NCI-H1930 (cell line): ENCODE data around the gene LBX2.
"Not testable (repeated sequence)": the region's sequence is repeated elsewhere in the genome, so short reads cannot be mapped to it uniquely, and the experiment has no call there.

Source experiments
- DNase-seq, 2 experiments: peaks; one replicate each; lab custom pipeline; 2025; lab: John Stamatoyannopoulos, UW

The LBX2 gene

GRCh38 chr2:74503506-74504475 lies 4.4 kb upstream of the LBX2 start:
- no peak for DNase-seq

- no peak for DNase-seq
Measured at GRCh38 chr2:74502720-74503505, 3.5 kb upstream of the LBX2 start.

GRCh38 chr2:74502147-74502719 lies 2.8 kb upstream of the LBX2 start:
- DNase-seq = no peak

GRCh38 chr2:74501335-74502071 lies 2.1 kb upstream of the LBX2 start:
- no peak for DNase-seq

- no peak for DNase-seq
Measured at GRCh38 chr2:74500578-74500946, 1.2 kb upstream of the LBX2 start.

GRCh38 chr2:74499940-74500577 lies 656 bp upstream of the LBX2 start:
- DNase-seq = no peak

- no peak for DNase-seq
Measured at GRCh38 chr2:74498500-74499266, 720 bp downstream of the LBX2 start.

GRCh38 chr2:74497777-74498499 lies 1.5 kb downstream of the LBX2 start:
- no peak for DNase-seq

GRCh38 chr2:74496997-74497776 lies 2.2 kb downstream of the LBX2 start:
- DNase-seq = no peak

GRCh38 chr2:74495440-74495839 lies 4.0 kb downstream of the LBX2 start:
- DNase-seq = no peak

GRCh38 chr2:74493546-74493945 lies 5.9 kb downstream of the LBX2 start:
- DNase-seq = no peak

GRCh38 chr2:74491648-74492544 lies 7.5 kb downstream of the LBX2 start:
- DNase-seq = no peak

GRCh38 chr2:74489906-74490305 lies 9.5 kb downstream of the LBX2 start:
- DNase-seq = no peak

GRCh38 chr2:74488643-74489481 lies 10.5 kb downstream of the LBX2 start:
- no peak for DNase-seq

- DNase-seq = no peak
Measured at GRCh38 chr2:74486141-74486540, 13.3 kb downstream of the LBX2 start.

GRCh38 chr2:74483675-74484164 lies 15.7 kb downstream of the LBX2 start:
- DNase-seq = not testable (repeated sequence)
